DMS114 treated with DMSO at 0.1 percent for 48 hours (cell line): Measurements from ENCODE around the gene TBX5.
"Not testable (repeated sequence)": the region's sequence is repeated elsewhere in the genome, so short reads cannot be mapped to it uniquely, and the experiment has no call there.

Experiments
- DNase-seq: peaks from one replicate; lab custom pipeline; 2025; ENCODE audit not compliant: unreplicated experiment; lab: John Stamatoyannopoulos, UW

Gene TBX5

DNA sequence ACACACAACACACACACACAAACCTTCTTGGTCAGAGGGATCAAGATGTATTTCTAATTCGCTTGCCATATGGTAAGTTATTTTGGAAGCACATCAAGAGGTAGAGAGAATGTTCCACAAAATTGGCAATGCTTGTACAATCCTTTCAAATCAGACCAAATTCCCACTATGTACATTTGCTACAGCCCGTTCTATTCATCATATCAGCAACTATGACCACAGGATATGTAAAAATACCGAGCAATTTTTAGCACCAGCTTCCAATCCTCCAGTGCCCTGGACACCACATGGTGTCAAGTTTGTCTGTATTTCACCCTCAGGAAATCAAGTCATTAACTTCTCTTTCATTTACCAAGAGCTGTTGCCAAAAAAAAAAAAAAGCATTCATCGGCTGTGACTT, 21.2 kb downstream of the TBX5 start:
- no peak for DNase-seq

- DNase-seq, result no peak
These were observed 24.8 kb downstream of the TBX5 start for GRCh38 chr12:114381177-114381576.

DNA sequence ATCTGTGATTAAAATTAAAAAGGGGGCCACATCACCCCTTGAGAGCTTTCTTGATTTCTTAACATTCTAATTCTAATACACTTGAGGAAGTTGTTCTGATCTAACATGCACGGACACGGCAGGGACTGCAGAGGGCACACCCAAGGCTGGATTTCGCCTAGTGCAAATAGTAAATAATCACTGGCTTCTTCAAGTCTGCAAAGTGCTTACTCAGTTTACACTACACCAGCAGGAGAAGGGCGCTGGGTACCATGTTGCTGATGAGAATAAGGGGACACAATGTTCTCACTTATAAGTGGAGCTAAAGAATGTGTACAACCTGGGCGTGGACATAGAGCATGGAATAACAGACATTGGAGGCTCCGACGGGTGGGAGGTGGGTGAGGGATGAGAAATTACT, 34.2 kb downstream of the TBX5 start:
- DNase-seq, result no peak

GRCh38 chr12:114371250-114371649, 34.7 kb downstream of the TBX5 start:
- no peak for DNase-seq

DNA sequence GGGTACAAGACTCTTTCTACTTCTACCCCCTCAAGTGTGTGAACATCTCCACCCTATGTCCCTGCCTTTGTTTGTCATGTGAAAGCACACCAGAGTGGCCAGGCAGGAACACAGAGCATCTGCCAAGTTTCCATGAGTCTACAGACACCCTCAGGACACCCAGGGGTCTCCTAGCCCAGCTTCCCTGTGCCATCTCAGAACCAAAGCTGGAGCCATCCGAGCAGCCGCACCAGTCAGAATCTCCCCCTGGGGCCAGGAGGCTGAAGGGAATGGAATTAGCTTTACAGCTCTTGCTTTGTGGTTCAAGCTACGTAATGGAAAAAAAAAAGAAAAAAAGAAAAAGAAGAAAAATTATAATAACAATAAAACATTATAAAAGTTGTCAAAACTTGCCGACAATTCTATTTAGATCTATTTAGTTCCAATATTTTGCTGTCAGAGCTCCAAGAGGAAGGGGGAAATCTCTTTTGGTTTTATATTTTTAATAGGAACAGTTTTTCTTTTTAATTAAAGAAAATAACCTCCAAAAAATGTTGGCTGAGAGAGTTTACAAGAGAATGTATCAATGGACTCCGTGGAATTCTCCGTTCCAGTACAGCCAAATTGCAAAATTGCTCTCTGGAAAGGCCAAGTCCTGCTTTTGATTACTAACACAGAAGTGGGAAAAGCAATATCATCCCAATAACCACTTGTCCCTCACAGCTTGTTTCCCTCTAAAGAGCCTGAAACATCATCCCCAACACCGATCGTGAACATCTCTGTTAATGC, 37.1 kb downstream of the TBX5 start:
- DNase-seq, result no peak

DNA sequence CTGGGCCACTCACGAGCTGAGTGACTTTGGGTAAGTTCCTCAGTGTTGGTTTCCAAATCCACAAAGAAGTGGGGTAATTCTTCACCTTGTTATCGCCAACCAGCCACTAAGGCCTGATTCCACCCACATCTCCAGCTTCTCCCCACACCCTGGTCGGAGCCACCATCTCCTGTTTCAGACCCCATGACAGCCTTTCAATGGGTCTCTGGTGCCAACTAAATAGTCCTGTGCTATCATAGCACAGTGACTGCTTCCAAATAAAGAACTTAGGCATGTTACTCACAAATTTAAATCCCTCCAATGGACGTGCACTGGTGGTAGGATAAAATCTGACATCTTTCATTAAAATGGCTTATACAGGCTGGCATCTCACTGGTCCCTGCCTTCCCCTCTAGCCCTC, 44.0 kb downstream of the TBX5 start:
- no peak for DNase-seq

DNA sequence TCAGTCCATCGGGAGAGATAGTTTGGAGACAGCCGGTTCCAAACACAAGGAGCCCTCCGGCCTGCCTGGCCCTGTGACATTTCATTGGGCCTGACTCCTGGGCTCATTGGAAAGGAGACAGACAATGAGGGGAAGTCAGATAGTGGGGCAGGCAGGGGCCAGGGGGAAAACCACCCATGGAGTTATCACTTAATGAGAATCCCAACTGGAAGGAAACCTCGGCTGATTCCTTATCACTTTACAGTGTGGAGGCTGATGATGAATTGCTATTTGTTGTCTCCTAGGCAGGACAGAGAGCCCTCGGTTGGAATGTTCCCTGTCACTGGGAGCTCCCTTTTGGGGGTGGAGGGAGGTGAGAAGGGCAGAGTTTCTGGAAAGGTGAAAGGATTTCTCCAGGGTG, 44.4 kb downstream of the TBX5 start:
- no peak for DNase-seq

GRCh38 chr12:114360485-114360884, 45.5 kb downstream of the TBX5 start:
- DNase-seq, result no peak

DNA sequence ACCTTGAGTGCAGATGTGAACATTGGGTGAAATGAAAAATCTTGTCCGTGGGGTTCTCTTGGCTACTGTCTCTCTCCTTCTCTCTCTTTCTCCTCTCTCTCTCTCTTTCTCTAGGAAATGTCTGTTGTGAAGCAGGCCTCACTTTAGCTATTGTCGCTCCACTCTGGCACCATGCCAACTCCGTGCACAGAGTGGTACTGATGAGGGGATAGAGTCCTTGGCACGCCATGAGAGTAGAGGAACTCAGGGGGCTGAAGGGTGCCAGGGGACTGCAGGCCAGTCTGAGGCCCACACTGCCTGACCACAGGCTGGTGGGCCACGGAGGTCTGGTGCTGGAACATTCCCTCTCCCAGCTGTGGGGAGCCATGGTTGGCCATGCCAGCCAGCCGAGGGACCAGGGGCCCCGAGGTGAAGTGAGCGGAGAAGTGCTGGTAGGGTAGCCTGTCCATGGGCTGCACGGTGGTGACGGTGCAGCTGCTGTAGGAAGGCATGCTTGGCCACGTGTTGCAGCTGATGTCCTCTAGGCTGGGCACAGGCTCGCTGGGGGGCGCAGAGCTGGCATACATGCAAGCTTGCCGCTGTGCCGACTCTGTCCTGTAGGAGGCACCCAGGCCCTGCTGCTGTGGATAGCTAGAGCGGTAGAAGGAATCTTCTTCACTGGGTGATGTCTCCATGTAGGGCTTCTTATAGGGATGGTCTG, 50.4 kb downstream of the TBX5 start:
- DNase-seq, result no peak

- not testable (repeated sequence) for DNase-seq
These were observed 56.7 kb downstream of the TBX5 start for GRCh38 chr12:114349239-114349638.

DNA sequence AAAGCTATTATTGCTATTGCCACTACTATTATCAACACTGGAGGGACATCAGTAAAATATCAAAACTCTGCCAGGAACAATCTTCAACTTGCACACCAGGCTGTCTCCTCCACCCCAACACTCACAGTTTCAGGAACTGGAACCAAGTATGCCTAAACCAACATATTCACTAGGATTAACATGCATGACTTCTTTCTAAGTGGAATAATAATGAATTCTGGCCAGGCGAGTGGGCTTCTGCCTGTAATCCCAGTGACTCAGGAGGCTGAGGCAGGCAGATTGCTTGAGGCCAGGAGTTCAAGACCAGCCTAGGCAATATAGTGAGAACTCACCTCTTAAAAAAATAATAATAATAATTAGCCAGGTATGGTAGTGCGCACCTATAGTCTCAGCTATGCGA, 58.1 kb downstream of the TBX5 start:
- DNase-seq, result no peak

DNA sequence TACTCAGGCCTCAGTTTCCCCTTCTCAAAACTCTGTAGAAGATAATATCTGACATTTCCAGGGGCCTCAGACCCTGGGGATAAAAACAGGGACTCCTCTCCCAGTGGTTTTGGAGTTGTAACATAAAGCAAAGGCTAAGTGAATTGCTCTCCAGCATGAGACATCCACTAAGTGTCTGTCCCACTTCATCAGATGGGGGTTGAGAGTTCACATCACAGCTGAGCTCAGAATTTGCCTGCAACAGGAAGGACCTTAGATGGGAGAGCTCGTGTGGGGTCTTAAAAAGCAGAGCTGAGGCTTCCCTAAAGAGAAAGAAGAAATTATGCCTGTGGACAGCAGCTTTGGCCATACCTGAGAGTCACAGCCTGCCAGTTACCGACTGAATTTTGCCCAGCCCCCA, 61.1 kb downstream of the TBX5 start:
- no peak for DNase-seq

DNA sequence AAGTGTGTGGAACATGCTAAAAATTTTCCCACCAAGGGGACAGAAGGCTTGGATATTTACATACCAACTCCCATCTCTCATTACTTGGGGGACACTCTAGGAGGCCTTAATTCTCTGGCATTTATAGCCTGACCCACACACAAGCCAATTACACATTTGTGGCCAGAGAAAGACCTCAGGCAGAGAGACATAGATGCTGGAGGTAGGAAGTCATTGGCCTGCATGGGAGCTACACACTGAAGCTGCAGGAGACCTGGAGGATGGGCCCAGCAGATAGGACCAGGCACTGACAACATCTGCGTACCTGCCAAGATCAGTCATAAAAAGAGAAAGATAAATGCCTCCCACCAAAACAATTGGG, 61.7 kb downstream of the TBX5 start:
- no peak for DNase-seq

GRCh38 chr12:114343585-114344302, 62.2 kb downstream of the TBX5 start:
- no peak for DNase-seq

DNA sequence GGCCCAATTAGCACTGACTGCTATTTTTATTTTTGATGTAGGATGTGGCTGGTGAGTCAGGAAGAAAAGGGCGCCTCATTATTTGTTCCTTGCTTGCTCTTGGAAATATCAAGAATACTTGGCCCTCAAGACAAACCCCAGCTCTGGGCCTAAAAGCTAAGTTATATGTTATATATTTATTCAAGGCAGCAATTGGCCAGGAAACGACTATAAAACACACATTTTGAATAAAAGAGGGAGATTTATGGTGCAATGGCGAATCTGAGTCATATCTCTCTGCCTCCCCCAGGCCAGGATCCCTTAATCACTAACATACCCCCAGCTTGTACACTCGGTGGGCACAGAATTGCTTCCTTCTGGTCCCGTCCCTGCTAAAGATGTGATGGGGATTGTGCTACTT, 63.3 kb downstream of the TBX5 start:
- DNase-seq, result no peak

DNA sequence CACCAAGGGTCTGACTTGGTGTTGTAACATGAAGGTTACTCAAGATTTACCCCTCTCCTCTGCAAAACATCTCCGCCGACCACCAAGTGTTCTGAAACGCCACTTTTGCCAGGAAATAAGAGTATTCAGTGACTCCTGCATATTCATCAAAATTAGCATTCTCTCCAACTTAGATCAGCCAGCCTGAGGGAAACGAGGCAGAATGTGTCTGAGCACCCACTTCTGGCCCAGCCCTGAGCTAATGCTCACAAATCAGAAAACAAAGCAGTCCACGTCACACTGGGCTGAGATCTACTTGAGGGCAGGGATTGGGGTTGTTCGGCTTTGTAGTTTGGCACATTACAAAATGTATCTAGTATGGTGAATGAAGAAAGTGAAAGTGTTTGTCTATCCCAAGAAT, 64.3 kb downstream of the TBX5 start:
- DNase-seq, result no peak

GRCh38 chr12:114340231-114340630, 65.7 kb downstream of the TBX5 start:
- DNase-seq, result no peak

- DNase-seq, result no peak
These were observed 66.3 kb downstream of the TBX5 start for GRCh38 chr12:114339626-114340025.

- no peak for DNase-seq
These were observed 70.3 kb downstream of the TBX5 start for GRCh38 chr12:114335607-114336006.

DNA sequence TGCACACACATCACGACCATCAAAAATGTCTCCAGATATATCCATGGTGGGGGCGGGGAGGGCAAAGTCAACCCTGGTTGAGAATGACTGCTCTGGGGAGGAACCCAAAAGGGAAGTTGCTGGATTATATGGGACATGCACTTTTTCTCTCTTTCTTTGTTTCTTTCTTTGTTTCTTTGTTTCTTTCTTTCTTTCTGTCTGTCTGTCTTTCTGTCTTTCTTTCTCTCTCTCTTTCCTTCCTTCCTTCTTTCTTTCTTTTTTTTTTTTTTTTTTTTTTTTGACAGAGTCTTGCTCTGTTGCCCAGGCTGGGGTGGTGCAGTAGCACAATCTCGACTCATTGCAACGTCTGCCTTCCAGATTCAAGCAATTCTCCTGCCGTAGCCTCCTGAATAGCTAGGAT, 71.5 kb downstream of the TBX5 start:
- no peak for DNase-seq

DNA sequence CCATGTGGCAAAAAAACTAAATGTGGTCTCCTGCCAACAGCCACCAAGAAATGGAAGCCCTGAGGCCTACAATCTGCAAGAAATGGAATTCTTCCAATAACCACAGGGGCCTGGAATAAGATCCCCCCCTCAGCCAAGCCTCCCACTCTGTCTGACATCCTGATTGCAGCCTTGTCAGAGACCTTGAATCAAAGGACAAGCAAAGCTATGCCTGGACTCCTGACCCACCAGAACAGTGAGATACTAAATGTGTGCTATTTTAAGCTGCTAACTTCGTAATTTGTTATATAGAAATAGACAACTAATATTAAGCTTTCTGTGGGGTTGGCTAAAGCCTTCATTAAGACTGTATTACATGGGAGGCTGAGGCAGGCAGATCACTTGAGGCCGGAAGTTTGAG, 77.7 kb downstream of the TBX5 start:
- DNase-seq, result no peak

DNA sequence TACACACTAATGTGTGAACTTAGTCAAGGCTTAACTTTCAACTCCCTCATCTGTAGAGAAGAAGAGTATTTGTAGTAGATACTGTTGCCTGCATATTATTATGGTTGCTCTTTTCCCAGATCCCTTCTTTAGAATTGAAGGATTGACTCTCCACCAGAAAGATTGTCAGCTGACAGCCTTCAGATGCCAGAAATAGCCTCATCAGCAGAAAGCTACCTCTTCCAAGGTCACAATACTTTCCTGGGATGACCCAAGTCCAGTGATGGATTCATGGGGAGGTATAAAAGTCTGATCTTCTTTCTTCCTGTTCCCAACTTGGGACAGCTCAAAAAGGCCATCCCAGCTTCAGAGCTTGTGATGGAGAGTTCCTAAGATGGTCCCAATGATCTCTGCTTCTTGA, 78.2 kb downstream of the TBX5 start:
- DNase-seq, result no peak
